RWPE1 (cell line): Measurements from ENCODE around the gene SLC19A3.

ENCODE experiments used
- CTCF ChIA-PET: fragments of 350-600 bp; sonication (Branson Sonifier 250); formaldehyde crosslinking; extraction: SDS; loops from one replicate; lab custom pipeline; 2021; lab: Yijun Ruan, JAX
- POLR2A ChIA-PET: fragments of 400-600 bp; formaldehyde crosslinking; extraction: SDS; loops from one replicate; lab custom pipeline; 2020; ENCODE audit warnings: antibody characterized with exemption; ENCODE audit not compliant: low non-redundant PET; lab: Yijun Ruan, JAX
- DNase-seq: peaks from one replicate; pipeline ENCODE4 v3.0.0; 2012; ENCODE audit warnings: low spot score
- H3K27ac ChIP-seq: fragments of 450-650 bp; 2 replicates; pipeline ENCODE4 v1.5.1; 2017
- CTCF ChIP-seq: fragments of 450-650 bp; conservative IDR thresholded peaks from 2 replicates; pipeline ENCODE4 v1.5.1; 2017; ENCODE audit warnings: low read depth, mild to moderate bottlenecking

The SLC19A3 gene

GRCh38 chr2:227706859-227707258 lies 11.0 kb downstream of the SLC19A3 start:
- ChIA-PET POLR2A (no interaction called here), CTCF (interaction anchor here (0.6 kb wide), 1 partner anchor 314 kb away, joined by 3 read pairs; no protein-coding TSS in a partner anchor)
- no peak overlapping the region for H3K27ac ChIP-seq
- TF ChIP-seq CTCF = no peak
- no peak for DNase-seq

GRCh38 chr2:227703961-227704360 lies 13.9 kb downstream of the SLC19A3 start:
- ChIA-PET POLR2A (no interaction called here), CTCF (no interaction called here)
- H3K27ac ChIP-seq = no peak overlapping the region
- DNase-seq = peak; percentile 44
- no peak for TF ChIP-seq CTCF

- no peak for TF ChIP-seq CTCF
- CTCF ChIA-PET = no interaction called here
- POLR2A ChIA-PET = no interaction called here
- peak; percentile 76 for DNase-seq
- no peak overlapping the region for H3K27ac ChIP-seq
Observed at GRCh38 chr2:227703280-227703732, 14.5 kb downstream of the SLC19A3 start.

GRCh38 chr2:227701556-227701955 lies 16.3 kb downstream of the SLC19A3 start:
- CTCF ChIA-PET = no interaction called here
- POLR2A ChIA-PET = no interaction called here

GRCh38 chr2:227696990-227697679 lies 20.7 kb downstream of the SLC19A3 start:
- DNase-seq = no peak
- ChIA-PET CTCF (no interaction called here), POLR2A (no interaction called here)

More at GRCh38 chr2:227701556-227701955, 16.3 kb downstream of the SLC19A3 start:
- H3K27ac ChIP-seq = no peak overlapping the region
- TF ChIP-seq CTCF = no peak
- no peak for DNase-seq

GRCh38 chr2:227687189-227687588 lies 30.6 kb downstream of the SLC19A3 start:
- DNase-seq = no peak
- TF ChIP-seq CTCF = no peak
- POLR2A ChIA-PET = no interaction called here
- no peak overlapping the region for H3K27ac ChIP-seq
- CTCF ChIA-PET = no interaction called here

More at GRCh38 chr2:227696990-227697679, 20.7 kb downstream of the SLC19A3 start:
- no peak overlapping the region for H3K27ac ChIP-seq
- TF ChIP-seq CTCF = no peak
